ENCODE results near the gene ARHGAP33.

Gene ARHGAP33

GRCh38 chr19:35779033-35779432 is 3.7 kb downstream of the ARHGAP33 start:
- no peak for DNase-seq (ENCODE audit: low read depth)
- TF ChIP-seq CTCF (conservative IDR thresholded peaks at IDR 0.05; ENCODE audit: low read depth, low read length) = no peak
- H3K4me3 ChIP-seq (ENCODE audit: low read length) = no peak overlapping the region

- DNase-seq (ENCODE audit: low read depth) = no peak
- TF ChIP-seq CTCF (conservative IDR thresholded peaks at IDR 0.05; ENCODE audit: low read depth, low read length) = no peak
- no peak overlapping the region for H3K4me3 ChIP-seq (ENCODE audit: low read length)
Measured at GRCh38 chr19:35780058-35780457, 4.7 kb downstream of the ARHGAP33 start.

- H3K4me3 ChIP-seq (ENCODE audit: low read length) = no peak overlapping the region
- no peak for TF ChIP-seq CTCF (conservative IDR thresholded peaks at IDR 0.05; ENCODE audit: low read depth, low read length)
- DNase-seq (ENCODE audit: low read depth) = no peak
Measured at GRCh38 chr19:35780717-35781116, 5.4 kb downstream of the ARHGAP33 start.

- H3K4me3 ChIP-seq (ENCODE audit: low read length) = no peak overlapping the region
- no peak for TF ChIP-seq CTCF (conservative IDR thresholded peaks at IDR 0.05; ENCODE audit: low read depth, low read length)
- no peak for DNase-seq (ENCODE audit: low read depth)
Measured at GRCh38 chr19:35781650-35782049, 6.3 kb downstream of the ARHGAP33 start.

GRCh38 chr19:35782589-35782988 is 7.2 kb downstream of the ARHGAP33 start:
- TF ChIP-seq CTCF (conservative IDR thresholded peaks at IDR 0.05; ENCODE audit: low read depth, low read length) = no peak
- DNase-seq (ENCODE audit: low read depth) = no peak
- no peak overlapping the region for H3K4me3 ChIP-seq (ENCODE audit: low read length)

GRCh38 chr19:35783469-35784434 is 8.4 kb downstream of the ARHGAP33 start:
- TF ChIP-seq CTCF (conservative IDR thresholded peaks at IDR 0.05; ENCODE audit: low read depth, low read length) = no peak
- no peak overlapping the region for H3K4me3 ChIP-seq (ENCODE audit: low read length)
- no peak for DNase-seq (ENCODE audit: low read depth)

Measured in retinal pigment epithelial cell (primary cell).